ENCODE results near the gene LDLRAD2.

The LDLRAD2 gene

DNA sequence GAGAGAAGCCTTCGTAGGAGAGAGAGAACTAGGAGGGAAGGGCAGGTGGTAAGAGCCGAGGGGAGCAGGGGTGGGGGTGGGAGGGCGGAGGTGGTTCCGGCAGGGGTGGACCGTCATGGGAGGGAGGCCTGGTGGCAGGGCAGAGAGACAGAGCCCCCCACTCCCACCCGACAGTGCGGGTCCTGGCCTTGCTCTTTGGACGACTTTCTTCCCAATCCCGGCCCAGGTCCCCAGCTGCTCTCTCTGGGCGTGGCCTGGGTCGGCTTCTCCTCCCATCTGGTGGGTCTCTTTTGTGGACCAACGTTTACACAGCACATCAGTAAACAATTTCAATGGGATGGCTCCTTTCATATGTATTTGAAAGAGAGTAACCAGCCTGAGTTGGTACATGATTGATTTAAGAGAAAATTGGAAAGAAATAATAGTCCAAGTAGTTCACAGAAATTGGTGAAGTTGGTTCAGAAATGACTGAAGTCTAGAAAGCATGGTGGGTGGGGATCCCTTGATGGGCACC, 56.9 kb downstream of the LDLRAD2 start:
- H3K4me2 ChIP-seq (ENCODE audit: low read length), result no peak overlapping the region
- H3K27me3 ChIP-seq (ENCODE audit: control insufficient read depth, insufficient read depth, low read length), result no peaks in the 10 kb centered on the region
- H3K36me3 ChIP-seq (ENCODE audit: insufficient read depth, low read length), result peaks cover 89% of the 10 kb centered on the region
- no peak overlapping the region for H3K4me3 ChIP-seq (ENCODE audit: low read length)
- no peaks in the 10 kb centered on the region for H3K9me3 ChIP-seq (replicated peaks; ENCODE audit: low read length)
- H3K4me1 ChIP-seq (ENCODE audit: control insufficient read depth, insufficient read depth, low read length), result peaks cover 25% of the 10 kb centered on the region
- peak overlapping the region; percentile 6 for H3K9ac ChIP-seq (ENCODE audit: low read depth, low read length)

DNA sequence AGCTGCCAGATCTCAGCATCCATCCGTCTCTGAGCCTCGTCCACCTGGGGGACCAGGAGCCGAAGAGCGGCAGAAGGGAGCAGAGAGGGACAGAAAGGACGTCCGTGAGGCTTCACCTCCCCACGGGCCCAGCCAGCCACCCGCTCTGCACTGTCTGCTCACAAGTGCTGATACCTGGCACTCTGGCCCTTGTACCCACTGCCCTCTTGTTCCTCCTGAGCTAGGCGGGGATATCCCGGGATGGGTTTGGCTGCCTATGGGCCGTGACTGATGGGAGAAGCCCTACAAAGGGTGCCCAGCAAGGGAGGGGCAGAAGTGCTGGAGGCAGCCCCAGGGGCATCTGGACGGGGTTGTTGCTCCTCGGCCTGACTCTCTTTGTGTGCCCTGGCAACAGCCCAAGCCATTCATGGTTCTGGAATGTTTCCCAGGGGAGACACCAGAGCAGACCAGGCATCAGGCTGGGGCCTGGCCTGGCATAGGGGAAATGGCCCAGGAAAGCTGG, 57.6 kb downstream of the LDLRAD2 start:
- Histone ChIP-seq H3K4me1 (ENCODE audit: control insufficient read depth, insufficient read depth, low read length) (peaks cover 25% of the 10 kb centered on the region), H3K4me2 (ENCODE audit: low read length) (peak overlapping the region; percentile 54), H3K4me3 (ENCODE audit: low read length) (no peak overlapping the region), H3K27me3 (ENCODE audit: control insufficient read depth, insufficient read depth, low read length) (no peaks in the 10 kb centered on the region), H3K9ac (ENCODE audit: low read depth, low read length) (peak overlapping the region; percentile 10), H3K9me3 (replicated peaks; ENCODE audit: low read length) (no peaks in the 10 kb centered on the region), H3K36me3 (ENCODE audit: insufficient read depth, low read length) (peaks cover 89% of the 10 kb centered on the region)

DNA sequence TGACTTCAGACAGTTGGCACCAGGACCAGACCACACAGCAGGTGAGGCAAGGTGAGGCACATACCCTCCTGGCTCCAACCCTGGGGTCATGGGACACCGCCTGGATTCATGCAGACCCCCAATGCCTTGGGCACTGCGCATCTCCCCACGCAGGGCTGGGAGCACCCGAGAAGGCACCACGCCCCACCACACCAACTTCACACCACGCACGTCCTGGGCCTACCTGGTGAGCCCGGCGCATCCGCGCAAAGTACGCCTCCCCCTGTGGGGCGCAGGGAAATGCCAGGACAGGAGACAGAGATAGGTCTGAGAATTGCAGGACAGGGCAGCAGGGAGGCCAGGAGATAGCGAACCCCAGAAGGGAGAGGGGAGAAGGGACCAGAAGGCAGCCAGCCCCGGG, 58.5 kb downstream of the LDLRAD2 start:
- Histone ChIP-seq H3K9ac (ENCODE audit: low read depth, low read length) (no peak overlapping the region), H3K36me3 (ENCODE audit: insufficient read depth, low read length) (peaks cover 89% of the 10 kb centered on the region), H3K4me1 (ENCODE audit: control insufficient read depth, insufficient read depth, low read length) (peaks cover 25% of the 10 kb centered on the region), H3K4me3 (ENCODE audit: low read length) (no peak overlapping the region), H3K9me3 (replicated peaks; ENCODE audit: low read length) (no peaks in the 10 kb centered on the region), H3K4me2 (ENCODE audit: low read length) (peak overlapping the region; percentile 54), H3K27me3 (ENCODE audit: control insufficient read depth, insufficient read depth, low read length) (no peaks in the 10 kb centered on the region)

DNA sequence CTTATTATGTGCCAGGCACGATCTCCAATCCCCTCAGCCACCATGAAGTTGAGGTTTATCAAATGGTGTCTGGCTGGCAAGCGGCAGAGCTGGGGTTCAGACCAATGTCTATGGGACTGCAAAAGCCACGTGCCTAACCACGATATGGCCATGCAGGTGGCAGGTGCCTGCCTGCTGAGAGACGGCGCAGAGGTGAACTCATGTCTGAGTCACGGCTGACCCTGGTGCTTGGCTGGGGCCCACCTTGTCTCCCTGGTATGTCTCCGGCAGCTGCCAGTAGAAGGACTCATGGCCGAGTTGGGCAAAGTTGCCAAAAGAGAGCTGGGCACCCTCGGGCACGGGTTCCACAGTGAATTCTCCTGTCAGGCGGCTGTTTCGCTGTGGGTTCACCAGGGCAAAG, 59.9 kb downstream of the LDLRAD2 start:
- H3K27me3 ChIP-seq (ENCODE audit: control insufficient read depth, insufficient read depth, low read length), result no peaks in the 10 kb centered on the region
- peaks cover 87% of the 10 kb centered on the region for H3K36me3 ChIP-seq (ENCODE audit: insufficient read depth, low read length)
- peaks cover 25% of the 10 kb centered on the region for H3K4me1 ChIP-seq (ENCODE audit: control insufficient read depth, insufficient read depth, low read length)
- H3K4me2 ChIP-seq (ENCODE audit: low read length), result no peak overlapping the region
- no peak overlapping the region for H3K4me3 ChIP-seq (ENCODE audit: low read length)
- H3K9ac ChIP-seq (ENCODE audit: low read depth, low read length), result no peak overlapping the region
- H3K9me3 ChIP-seq (replicated peaks; ENCODE audit: low read length), result no peaks in the 10 kb centered on the region

GRCh38 chr1:21872445-21873079, 60.5 kb downstream of the LDLRAD2 start:
- no peaks in the 10 kb centered on the region for H3K9me3 ChIP-seq (replicated peaks; ENCODE audit: low read length)
- no peaks in the 10 kb centered on the region for H3K27me3 ChIP-seq (ENCODE audit: control insufficient read depth, insufficient read depth, low read length)
- H3K9ac ChIP-seq (ENCODE audit: low read depth, low read length), result no peak overlapping the region
- H3K4me2 ChIP-seq (ENCODE audit: low read length), result no peak overlapping the region
- H3K4me1 ChIP-seq (ENCODE audit: control insufficient read depth, insufficient read depth, low read length), result peaks cover 25% of the 10 kb centered on the region
- peaks cover 87% of the 10 kb centered on the region for H3K36me3 ChIP-seq (ENCODE audit: insufficient read depth, low read length)
- H3K4me3 ChIP-seq (ENCODE audit: low read length), result no peak overlapping the region

DNA sequence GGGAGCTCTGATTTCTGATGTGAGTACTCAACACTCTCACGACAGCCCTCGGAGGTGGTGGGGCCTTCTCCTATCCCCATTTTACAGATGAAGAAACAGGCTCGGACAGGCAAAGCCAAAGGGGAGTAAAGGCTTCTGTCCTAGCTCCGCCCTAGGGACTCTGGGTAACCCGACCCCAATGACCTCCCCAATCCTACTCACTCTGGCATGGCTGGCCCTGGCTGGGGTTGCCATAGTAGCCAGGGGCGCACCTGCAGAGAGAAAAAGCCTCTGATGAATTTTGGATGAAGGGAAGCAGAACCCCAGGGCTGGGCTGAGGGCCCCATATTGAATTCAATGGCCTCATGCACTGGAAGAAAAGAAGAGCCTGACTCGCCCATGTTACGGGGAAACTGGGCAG, 61.1 kb downstream of the LDLRAD2 start:
- peaks cover 25% of the 10 kb centered on the region for H3K4me1 ChIP-seq (ENCODE audit: control insufficient read depth, insufficient read depth, low read length)
- H3K4me2 ChIP-seq (ENCODE audit: low read length), result no peak overlapping the region
- no peaks in the 10 kb centered on the region for H3K9me3 ChIP-seq (replicated peaks; ENCODE audit: low read length)
- H3K4me3 ChIP-seq (ENCODE audit: low read length), result no peak overlapping the region
- H3K27me3 ChIP-seq (ENCODE audit: control insufficient read depth, insufficient read depth, low read length), result no peaks in the 10 kb centered on the region
- peaks cover 88% of the 10 kb centered on the region for H3K36me3 ChIP-seq (ENCODE audit: insufficient read depth, low read length)
- no peak overlapping the region for H3K9ac ChIP-seq (ENCODE audit: low read depth, low read length)

- Histone ChIP-seq H3K9ac (ENCODE audit: low read depth, low read length) (no peak overlapping the region), H3K9me3 (replicated peaks; ENCODE audit: low read length) (no peaks in the 10 kb centered on the region), H3K4me1 (ENCODE audit: control insufficient read depth, insufficient read depth, low read length) (peaks cover 25% of the 10 kb centered on the region), H3K27me3 (ENCODE audit: control insufficient read depth, insufficient read depth, low read length) (no peaks in the 10 kb centered on the region), H3K4me3 (ENCODE audit: low read length) (no peak overlapping the region), H3K36me3 (ENCODE audit: insufficient read depth, low read length) (peaks cover 91% of the 10 kb centered on the region), H3K4me2 (ENCODE audit: low read length) (no peak overlapping the region)
Observed at GRCh38 chr1:21873761-21874160, 61.7 kb downstream of the LDLRAD2 start.

DNA sequence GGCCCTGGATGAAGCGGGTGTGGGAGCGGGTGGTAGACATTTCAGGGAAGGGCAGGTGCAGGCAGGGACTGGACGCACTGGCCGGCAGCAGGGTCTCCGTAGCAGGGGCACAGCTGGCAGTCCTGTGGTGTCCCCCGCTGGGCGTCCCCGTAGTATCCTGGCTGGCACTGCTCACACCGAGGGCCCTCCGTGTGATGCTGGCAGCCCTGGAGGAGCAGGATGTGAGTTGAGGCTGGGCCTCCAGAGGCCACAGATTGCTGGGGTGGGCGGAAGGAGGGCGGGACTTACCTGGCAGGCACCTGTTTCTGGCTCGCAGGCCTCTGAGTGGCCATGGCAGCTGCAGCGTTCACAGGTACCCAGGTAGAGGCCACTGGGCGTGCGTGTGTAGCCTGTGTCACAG, 62.3 kb downstream of the LDLRAD2 start:
- Histone ChIP-seq H3K36me3 (ENCODE audit: insufficient read depth, low read length) (peaks cover 92% of the 10 kb centered on the region), H3K27me3 (ENCODE audit: control insufficient read depth, insufficient read depth, low read length) (no peaks in the 10 kb centered on the region), H3K4me3 (ENCODE audit: low read length) (no peak overlapping the region), H3K4me2 (ENCODE audit: low read length) (no peak overlapping the region), H3K9ac (ENCODE audit: low read depth, low read length) (no peak overlapping the region), H3K4me1 (ENCODE audit: control insufficient read depth, insufficient read depth, low read length) (peaks cover 23% of the 10 kb centered on the region), H3K9me3 (replicated peaks; ENCODE audit: low read length) (no peaks in the 10 kb centered on the region)
